Embryonic facial prominence (tissue), 1 donor: ENCODE data around the gene GJA10.
"Not testable (repeated sequence)": the region's sequence is repeated elsewhere in the genome, so short reads cannot be mapped to it uniquely, and the experiment has no call there.

Experiments
- DNase-seq: peaks from one replicate; pipeline ENCODE4 v3.0.0-alpha.2; 2016; ENCODE audit errors: extremely low spot score

GJA10 gene

DNA sequence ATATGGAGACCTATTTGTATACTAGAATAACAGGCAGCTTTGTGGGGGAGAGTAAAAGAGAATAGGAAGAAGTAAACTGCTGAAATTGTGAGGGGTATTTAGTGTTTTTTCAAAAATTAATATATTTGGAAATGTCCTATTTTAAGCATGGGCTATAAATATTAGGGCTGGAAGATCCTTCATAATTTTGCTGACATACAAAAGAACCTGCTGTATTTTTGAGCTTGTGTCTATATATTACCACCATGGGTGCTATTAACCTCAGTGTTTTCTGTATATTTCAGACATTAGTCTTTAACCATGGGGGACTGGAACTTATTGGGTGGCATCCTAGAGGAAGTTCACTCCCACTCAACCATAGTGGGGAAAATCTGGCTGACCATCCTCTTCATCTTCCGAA is at the start of gene GJA10:
Gene GJA10, plus strand, starts transcription at position 301 of the 400 bp plus-strand sequence. Its CDS starts 0 bp downstream, at position 301.
- DNase-seq = no peak

DNA sequence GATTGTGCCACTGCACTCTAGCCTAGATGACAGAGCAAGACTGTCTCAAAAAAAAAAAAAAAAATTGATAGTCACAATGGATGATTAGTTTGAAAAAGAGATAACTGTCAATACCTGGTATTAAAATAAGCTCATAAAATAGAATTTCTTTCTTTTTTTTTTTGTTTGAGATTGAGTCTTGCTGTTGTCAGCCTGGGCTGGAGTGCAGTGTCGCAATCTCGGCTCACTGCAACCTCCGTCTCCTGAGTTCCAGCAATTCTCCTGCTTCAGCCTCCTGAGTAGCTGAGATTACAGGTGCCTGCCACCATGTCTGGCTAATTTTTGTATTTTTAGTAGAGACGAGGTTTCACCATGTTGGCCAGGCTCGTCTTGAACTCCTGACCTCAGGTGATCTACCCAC is 46.8 kb upstream of the GJA10 start:
- not testable (repeated sequence) for DNase-seq

DNA sequence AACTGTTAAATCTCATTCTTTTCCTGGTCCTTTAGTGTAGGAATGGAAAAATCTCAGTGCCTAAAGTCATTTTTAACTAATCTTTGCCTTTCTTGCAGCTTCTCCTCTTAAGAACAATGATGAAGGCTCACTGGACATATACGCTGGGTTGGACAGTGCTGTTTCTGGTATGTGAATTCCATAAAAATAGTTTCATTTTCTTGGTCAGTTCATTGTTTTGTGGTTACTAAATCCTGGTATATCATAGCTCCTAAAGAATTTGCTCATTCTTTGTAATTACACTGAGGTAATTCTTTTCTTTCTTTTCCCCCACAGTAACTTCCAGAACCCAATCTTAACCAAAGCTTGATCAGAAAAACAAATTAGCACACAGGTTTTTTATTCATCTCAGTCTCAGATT is 41.2 kb upstream of the GJA10 start:
- no peak for DNase-seq

DNA sequence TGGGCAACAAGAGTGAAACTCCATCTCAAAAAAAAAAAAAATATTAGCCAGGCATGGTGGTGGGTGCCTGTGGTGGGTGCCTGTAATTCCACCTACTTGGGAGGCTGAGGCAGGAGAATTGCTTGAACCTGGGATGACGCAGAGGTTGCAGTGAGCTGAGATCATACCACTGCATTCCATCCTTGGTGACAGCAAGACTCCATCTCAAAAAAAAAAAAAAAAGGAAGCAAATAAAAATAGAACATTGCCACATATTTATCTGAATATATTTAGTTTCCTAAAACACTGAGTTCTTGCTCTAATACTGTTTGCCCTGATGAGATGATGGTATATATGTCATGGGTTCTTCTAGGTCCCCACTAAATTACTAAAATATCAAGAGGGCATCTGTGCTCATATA is 36.2 kb upstream of the GJA10 start:
- DNase-seq = no peak

DNA sequence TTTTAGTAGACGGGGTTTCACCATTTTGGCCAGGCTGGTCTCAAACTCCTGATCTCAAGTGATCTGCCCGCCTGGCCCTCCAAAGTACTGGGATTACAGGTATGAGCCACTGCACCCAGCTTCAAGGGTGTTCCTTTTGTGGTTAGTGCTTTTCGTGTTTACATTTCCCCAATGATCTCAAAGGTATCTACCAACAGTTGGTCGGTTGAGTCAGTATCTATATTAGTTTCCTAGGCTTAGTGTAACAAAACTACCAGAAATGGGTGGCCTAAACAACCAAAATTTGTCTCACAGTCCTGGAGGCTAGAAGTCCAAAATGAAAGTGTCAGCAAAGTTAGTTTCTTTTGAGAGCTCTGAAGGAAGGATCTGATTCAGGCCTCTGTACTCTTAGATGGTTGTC is 34.5 kb upstream of the GJA10 start:
- DNase-seq = no peak

DNA sequence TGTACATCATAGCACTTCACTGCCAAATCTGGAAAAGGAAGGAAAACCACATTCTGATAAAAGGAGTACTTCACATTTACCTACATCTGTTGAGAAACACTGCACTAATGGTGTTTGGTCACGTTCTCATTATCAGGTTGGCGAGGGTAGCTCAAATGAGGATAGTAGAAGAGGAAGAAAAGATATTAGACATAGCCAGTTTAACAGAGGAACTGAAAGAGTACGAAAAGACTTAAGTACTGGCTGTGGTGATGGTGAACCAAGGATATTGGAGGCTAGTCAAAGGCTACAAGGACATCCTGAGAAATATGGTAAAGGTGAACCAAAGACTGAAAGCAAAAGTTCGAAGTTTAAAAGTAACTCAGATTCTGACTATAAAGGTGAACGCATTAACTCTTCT is 32.0 kb upstream of the GJA10 start:
- DNase-seq = no peak

DNA sequence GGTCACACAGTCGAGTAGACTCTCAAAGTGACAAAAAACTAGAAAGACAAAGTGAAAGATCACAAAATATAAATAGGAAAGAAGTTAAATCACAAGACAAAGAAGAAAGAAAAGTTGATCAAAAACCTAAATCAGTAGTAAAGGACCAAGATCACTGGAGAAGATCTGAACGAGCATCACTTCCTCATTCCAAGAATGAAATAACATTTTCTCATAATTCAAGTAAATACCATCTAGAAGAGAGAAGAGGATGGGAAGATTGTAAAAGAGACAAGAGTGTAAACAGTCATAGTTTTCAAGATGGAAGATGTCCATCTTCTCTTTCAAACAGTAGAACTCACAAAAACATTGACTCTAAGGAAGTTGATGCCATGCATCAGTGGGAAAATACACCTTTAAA is 31.6 kb upstream of the GJA10 start:
- no peak for DNase-seq

DNA sequence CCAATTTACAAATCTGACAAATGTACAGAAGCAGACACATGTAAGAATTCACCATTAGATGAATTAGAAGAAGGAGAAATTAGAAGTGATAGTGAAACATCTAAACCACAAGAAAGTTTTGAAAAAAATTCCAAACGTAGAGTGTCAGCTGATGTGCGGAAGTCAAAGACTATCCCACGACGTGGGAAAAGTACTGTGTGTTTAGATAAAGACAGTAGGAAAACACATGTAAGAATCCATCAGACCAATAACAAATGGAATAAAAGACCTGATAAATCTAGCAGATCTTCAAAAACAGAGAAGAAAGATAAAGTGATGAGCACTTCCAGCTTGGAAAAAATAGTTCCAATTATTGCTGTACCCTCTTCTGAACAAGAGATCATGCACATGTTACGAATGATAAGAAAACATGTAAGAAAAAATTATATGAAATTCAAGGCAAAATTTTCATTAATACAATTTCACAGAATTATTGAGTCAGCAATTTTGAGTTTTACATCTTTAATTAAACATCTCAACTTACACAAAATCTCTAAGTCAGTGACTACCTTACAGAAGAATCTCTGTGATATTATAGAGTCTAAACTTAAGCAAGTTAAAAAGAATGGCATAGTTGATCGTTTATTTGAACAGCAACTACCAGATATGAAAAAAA is 28.1 kb upstream of the GJA10 start:
- DNase-seq = no peak

DNA sequence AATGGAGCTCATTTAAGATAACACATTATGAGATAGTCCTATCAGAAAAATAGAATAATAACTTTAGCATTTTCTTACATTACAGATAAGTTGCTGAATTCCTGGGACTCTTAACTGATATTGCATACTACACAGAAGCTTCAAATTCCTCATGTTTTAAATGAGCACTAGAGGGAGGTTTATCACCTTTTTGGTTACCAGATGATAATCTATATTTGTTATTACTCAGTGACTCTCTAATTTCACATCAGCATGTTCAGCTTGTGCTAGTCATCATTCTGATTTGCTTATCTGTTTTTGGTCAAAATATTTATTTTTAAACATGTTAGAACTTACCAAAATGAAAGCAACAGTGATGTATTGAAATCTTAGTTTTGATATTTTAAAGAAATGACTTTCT is 20.5 kb upstream of the GJA10 start:
- DNase-seq = no peak

DNA sequence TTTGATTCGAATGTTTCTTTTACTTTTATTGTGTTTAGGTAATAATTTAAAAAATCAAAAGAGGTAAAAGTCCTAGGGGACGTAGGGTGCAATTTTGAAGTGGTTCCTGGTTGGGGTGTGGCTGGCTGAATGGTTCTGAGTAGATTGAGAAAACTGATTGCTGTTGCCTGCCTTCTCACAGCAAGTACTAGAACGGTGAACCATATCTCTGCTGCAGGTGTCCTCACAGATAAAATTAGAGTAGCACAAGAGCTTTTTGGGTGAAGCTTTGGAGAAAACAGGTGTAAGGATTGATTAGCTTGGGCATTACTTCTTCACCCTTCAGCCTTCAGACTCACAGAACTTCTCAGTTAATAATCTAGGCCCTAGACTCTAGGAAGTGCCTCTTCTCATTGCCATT is 19.8 kb upstream of the GJA10 start:
- DNase-seq = no peak

DNA sequence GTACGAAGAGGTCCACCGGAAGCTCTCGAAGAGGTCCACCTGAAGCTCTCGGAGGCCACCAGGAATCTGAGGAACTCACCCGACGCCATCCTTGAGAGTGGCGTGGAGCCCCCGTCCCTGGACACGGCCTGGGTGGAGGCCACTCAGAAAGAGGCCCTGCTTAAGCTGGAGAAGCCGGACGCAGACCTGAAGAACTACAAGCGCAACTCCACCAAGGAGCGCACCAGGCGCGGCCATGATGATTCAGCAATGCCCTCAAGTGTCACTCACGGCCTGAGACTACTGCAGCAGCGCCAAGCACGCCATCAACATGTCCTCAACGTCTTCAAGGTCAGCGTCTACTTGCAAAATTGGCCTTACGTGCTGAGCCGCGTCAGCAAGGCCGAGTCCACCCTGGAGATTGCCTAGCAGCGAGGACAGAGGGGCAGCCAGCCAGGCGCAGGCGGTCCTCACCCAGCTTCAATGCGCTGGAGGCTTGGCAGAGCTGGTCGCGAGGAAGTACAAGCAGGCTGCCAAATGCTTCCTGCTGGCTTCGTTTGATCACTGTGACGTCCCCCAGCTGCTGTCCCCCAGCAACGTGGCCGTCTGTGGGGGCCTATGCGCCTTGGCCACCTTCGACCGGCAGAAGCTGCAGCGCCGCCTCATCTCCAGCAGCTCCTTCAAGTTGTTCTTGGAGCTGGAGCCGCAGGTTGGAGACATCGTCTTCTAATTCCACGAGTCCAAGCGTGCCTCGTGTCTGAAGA is 7.7 kb upstream of the GJA10 start:
- DNase-seq = no peak

DNA sequence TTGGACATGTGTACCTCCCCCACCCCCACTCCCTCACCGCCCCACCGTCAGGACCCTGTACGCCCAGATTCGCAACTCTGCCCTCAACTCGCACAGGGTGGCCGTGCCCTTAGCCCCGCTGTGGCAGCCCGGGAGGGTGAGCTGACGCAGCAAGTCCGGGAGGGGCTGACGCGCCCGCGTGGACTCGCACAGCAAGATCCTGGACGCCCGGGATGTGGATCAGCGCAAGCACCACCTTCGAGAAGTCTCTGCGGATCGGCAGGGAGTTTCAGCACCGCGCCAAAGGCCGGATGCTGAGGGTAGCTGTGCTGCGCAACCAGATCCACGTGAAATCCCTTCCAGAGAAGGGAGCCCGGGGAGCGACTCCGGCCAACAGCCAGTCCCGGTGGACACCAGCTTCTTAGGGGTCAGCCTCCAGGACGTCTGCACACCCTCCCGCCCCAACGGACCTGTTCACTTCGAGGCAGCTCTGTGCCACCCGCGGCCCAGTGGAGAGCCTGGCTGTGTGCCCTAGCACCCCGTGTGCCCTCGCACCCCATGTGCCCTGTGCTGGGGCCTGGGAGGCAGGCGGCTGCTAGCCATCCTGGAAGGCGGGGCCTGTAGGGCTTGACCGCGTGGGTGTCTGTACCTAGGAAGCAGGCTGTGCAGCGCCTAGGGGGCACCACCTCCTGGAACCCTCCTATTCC is 6.7 kb upstream of the GJA10 start:
- DNase-seq = no peak

DNA sequence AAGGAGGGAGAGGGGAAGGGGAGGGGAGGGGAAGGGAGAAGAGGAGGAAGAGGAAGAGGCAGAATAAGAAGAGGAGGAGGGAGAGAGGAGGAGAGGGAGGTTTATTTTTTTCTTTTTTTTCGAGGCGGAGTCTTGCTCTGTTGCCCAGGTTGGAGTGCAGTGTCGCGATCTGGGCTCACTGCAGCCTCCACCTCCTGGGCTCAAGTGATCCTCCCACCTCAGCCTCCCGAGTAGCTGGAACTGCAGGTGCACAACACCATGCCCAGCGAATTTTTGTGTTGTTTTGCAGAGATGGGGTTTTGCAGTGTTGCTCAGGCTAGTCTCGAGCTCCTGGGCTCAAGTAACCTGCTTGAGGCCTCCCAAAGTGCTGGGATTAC is 6.1 kb upstream of the GJA10 start:
- DNase-seq = no peak

DNA sequence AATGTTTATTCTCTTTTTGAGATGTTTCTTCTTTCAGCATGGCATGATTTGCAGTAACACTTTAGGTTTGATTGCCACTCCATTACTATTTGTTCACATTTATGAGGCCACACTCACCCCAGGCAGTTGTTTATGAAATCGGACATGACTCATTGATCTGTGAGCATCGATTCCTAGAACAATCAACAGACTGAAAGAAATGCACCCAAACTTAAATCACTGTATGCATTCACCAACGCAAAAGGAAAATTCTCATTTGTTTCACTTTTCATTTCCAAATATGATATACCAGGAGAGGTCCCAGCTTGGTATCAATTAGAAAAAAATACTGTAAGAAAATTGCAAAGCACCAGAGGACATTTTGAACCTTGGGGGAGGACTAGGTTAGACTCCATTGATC is 5.4 kb upstream of the GJA10 start:
- DNase-seq = no peak

DNA sequence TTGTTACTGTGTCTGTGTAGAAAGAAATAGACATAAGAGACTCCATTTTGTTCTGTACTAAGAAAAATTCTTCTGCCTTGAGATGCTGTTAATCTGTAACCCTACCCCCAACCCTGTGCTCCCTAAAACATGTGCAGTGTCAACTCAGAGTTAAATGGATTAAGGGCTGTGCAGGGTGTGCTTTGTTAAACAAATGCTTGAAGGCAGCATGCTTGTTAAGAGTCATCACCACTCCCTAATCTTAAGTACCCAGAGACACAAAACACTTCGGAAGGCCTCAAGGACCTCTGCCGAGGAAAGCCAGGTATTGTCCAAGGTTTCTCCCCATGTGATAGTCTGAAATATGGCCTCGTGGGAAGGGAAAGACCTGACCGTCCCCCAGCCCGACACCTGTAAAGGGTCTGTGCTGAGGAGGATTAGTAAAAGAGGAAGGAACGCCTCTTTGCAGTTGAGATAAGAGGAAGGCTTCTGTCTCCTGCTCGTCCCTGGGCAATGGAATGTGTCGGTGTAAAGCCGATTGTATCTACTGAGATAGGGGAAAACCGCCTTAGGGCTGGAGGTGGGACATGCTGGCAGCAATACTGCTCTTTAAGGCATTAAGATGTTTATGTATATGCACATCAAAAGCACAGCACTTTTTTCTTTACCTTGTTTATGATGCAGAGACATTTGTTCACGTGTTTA is 3.3 kb upstream of the GJA10 start:
- not testable (repeated sequence) for DNase-seq

DNA sequence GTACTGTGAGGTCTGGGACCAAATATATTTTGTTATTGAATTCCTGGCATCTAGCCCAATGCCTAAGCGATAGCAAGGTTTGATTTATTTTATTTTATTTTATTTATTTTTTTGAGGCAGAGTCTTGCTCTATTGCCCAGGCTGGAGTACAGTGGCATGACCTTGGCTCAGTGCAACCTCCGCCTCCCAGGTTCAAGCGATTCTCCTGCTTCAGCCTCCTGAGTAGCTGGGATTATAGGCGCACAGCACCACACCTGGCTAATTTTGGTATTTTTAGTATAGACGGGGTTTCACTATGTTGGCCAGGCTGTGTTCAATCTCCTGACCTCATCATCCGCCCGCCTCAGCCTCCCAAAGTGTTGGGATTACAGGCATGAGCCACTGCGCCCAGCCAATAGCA is 1.7 kb upstream of the GJA10 start:
- not testable (repeated sequence) for DNase-seq

DNA sequence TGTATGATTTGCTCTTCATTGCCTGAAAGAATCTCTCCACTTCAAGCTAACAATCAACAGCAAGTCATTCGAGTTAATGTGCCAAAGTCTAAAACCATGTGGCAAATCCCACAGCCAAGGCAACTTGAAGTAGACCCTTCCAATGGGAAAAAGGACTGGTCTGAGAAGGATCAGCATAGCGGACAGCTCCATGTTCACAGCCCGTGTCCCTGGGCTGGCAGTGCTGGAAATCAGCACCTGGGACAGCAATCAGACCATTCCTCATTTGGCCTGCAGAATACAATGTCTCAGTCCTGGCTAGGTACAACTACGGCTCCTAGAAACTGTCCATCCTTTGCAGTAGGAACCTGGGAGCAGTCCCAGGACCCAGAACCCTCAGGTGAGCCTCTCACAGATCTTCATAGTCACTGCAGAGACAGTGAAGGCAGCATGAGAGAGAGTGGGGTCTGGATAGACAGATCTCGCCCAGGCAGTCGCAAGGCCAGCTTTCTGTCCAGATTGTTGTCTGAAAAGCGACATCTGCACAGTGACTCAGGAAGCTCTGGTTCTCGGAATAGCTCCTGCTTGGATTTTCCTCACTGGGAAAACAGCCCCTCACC is 1.1 kb downstream of the GJA10 start:
- DNase-seq = peak; percentile 34

DNA sequence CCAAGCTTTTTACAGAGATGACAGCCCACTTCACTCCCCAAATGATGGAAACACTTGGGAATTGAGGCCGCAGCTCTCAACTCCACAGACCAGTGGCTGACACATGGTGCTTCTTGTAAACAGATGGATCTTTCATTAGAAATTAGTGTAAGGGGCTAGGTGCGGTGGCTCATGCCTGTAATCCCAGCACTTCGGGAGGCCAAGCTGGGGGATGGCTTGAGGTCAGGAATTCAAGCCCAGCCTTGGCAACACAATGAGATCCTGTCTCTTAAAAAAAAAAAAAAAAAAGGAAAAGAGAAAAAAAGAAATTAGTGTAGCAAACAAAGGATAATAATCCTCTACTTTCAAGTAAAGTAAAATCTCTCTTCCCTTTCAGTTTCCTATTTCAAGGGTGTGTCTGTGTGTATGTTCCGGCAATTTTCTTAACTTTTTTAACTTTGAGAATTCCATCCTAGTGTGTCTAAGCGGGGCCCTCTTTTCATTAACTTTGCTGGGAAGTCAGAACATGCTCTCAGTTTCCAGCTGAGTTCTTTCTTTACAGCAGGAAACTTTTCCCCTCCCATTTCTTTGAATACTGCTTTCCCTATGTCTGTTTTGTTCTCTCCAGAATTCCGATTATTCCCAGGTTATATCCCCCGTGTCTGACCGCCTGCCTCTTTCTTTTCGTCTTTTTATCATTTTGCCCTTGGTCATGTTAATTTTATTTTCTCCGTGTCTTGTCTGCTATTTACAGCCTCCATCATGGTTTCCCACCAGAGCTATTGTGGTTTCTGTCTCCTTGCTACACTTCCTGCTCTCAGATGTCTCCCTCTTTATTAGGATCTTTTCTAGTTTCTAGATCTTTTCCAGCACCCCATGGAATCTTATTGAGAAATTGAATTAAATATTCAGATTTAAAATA is 16.0 kb downstream of the GJA10 start:
- DNase-seq = not testable (repeated sequence)

DNA sequence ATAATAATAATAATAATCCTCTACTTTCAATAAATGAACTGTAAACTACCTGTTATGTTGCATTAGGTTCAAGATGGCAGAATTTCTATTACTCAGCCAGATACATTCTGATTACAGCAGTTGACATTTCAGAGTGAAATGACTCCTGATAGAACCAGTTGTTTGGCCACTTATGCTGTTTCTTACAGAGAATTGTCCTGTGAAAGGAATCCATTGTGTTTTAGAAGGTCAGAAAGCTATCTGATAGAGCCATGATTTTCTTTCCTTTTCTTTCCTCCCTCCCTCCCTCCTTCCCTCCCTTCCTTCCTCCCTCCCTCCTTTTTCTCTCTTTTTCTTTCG is 16.6 kb downstream of the GJA10 start:
- no peak for DNase-seq

DNA sequence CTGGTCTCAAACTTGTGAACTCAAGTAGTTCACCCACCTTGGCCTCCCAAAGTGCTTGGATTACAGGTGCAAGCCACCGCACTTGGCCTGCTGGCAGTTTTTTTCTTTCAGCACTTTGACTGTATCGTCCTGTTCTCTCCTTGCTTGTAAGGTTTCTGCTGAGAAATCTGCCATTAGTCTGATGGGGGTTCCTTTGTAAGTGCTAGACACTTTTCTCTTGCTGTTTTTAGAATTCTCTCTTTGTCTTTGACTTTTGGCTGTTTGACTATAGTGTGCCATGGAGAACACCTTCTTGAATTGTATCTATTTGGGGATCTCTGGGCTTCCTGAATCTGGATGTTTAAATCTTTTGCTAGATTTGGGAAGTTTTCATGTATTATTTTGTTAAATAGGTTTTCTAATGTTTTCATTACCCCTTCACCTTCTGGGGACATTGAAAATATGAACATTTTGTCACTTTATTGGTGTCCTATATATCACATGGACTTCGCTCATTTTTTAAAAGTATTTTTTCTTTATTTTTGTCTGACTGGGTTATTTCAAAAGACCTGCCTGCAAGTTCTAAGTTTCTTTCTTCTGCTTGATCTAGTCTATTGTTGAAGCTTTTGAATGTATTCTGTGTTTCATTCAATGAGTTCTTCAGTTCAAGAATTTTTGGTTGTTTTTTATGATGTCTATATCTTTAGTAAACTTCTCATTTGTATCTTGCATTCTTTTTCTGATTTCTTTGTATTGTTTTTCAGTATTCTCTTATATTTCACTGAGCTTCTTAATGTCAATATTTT is 22.1 kb downstream of the GJA10 start:
- DNase-seq = no peak
